Stimulated activated CD8-positive, alpha-beta memory T cell treated with anti-CD3 and anti-CD28 coated beads, Interleukin-7, amount 100 ng/mL, for 48 hours (primary cell): ENCODE data around the gene PTBP3.
"Not testable (repeated sequence)": the region's sequence is repeated elsewhere in the genome, so short reads cannot be mapped to it uniquely, and the experiment has no call there.

Experiments
- DNase-seq, 2 donors: peaks; one replicate each; pipeline ENCODE4 v3.0.0-alpha.2; 2020; ENCODE audit warnings: low read depth in 1 of 2; ENCODE audit errors: extremely low read depth in 1 of 2

The PTBP3 gene

DNA sequence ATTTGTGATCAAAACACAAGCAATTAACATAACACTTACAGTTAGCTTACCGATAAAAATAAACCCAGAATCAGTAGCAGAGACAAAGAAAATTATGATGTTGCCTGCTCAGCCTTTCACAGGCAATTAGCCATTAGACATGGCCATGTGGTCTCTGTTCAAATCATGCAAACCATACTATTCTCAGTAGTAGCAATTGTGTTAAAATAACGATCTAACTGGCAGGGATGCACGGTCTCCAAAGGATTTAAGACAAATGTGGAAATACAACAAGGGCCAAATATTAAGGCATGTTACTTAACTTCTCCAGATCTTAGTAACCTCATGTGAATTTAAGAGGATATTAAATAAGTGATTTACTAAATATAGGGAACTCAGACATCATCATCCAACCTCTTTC, 59.5 kb downstream of the PTBP3 start:
- no peak for DNase-seq

DNA sequence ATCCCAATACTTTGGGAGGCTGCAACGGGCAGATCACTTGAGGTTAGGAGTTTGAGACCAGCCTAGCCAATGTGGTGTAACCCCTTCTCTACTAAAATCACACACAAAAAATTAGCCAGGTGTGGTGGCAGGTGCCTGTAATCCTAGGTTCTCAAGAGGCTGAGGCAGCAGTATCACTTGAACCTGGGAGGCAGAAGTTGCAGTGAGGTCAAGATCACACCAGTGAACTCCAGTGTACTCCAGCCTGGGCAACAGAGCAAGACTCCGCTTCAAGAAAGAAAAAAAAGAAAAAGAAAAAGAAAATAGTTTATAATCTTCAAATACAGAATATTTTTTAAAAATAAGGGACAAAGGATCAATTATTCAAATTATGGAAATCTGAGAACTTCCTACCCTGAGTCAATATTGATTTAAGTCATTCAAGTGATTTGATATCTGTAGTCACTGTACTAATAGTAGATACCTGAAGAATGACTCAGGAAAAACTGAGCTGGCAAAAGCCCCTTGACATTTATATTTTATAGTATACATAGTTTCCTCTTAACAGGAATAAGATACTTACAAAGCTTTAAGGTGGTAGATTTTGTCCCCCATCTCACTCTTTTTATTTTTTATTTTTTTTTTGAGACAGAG, 61.8 kb downstream of the PTBP3 start:
- DNase-seq = no peak

DNA sequence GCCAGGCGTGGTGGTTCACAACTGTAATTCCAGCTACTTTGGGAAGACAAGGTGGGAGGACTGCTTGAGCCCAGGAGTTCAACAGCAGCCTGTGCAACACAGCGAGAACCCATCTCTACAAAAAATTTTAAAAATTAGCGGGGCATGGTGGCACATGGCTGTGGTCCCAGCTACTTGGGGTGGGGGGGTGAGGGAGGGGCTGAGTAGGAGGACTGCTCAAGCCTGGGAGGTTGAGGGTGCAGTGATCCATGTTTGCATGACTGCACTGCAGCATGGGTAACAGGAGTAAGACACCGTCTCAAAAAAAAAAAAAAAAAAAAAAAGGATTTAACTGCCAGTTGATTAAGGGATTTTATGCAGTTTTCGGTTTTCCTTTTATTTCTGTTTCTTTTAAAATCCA, 65.0 kb downstream of the PTBP3 start:
- no peak for DNase-seq

DNA sequence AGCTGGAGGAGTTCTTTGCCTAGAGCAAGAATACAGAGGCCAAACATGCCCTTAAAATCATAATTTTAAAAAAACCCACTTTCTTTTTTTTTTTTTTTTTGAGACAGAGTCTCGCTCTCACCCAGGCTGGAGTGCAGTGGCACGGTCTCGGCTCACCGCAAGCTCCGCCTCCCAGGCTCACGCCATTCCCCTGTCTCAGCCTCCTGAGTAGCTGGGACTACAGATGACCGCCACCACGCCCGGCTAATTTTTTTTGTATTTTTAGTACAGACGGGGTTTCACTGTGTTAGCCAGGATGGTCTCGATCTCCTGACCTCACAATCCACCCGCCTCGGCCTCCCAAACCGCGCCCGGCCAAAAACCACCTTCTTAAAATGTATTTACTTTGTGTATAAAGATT, 66.3 kb downstream of the PTBP3 start:
- not testable (repeated sequence) for DNase-seq

DNA sequence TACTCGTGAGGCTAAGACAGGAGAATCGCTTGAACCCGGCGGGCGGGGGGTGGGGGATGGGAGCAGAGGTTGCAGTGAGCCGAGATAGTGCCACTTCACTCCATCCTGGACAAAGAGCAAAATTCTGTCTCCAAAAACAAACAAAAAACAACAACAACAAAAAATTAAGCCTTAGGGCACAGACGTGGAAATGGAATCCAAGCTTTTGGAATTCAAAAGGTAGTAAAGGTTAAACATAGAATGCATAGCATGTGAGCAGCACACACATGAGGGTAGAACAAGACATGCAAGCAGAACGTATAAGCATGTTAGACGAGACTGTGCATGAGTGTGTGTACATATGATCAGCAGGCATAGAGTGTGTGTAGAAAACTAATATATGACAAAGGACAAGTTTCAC, 68.0 kb downstream of the PTBP3 start:
- DNase-seq = no peak

DNA sequence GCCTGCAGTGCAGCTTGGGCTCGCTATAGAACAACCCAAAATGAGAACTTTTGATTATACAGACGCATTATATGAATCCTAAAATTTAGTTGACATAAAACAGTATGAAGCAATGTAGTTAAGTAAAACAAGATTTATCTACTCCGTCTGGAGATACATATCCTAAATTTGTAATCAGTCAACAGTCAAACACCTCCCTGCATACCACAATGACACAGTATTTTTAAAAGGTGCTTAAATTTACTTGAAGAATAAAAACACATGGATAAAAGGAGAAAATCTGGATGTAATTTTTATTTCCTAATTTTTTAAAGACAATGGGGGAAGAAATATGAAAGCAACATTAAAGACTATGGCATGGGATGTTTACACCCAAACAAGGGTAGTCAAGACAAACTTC, 70.8 kb downstream of the PTBP3 start:
- no peak for DNase-seq

DNA sequence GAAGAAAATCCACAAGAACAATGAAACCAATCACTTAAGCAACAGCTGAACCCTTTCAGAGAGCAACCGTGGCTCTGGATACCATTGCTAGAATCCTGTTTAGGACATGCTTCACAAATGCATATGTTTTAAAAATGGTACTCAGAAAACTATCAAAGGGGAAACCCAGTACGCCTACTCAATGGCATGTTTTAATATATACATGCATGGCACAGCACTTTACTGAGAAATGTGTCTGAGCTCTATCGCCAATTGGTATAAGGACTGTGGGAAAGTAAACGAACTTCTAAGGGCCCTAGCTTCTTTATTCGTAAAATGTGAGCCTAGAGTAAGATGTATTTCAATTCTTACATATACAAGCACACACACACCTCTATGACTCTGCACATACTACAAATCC, 72.3 kb downstream of the PTBP3 start:
- no peak for DNase-seq

DNA sequence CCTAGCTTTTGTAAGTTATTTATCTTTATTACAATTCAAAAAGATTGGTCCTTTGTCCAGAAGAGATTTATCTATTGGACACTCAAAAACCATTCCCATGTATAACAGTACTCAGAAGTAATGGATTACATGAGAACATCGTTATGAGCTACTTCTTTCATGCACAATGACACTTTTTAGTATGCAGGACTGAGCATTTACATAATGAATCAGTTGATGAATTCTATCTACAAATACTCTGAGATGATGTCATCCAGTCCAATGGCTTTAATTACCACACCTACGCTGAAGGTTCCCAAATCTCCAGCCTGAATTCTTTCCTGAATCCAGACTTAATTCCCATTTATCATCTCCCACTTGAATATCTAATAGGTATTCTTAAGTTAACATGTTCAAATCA, 75.3 kb downstream of the PTBP3 start:
- no peak for DNase-seq

DNA sequence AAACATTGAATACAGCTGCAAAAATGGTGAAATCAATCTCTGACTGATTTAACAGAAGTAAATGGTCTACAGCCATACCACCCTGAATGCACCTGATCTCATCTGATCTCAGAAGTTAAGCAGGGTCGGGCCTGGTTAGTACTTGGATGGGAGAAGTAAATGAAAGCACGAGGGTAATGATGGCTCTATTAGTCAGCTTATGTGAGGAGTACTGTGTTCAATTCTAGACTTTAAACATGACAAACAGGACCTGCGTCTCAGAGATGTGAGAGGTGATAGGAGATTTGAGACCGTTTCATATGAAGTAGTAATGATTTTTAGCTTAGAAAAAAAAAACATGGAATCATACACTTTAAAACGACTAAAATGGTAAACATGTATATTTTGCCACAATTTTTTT, 81.2 kb downstream of the PTBP3 start:
- DNase-seq = peak in 1 of 2 donors; percentile 14

DNA sequence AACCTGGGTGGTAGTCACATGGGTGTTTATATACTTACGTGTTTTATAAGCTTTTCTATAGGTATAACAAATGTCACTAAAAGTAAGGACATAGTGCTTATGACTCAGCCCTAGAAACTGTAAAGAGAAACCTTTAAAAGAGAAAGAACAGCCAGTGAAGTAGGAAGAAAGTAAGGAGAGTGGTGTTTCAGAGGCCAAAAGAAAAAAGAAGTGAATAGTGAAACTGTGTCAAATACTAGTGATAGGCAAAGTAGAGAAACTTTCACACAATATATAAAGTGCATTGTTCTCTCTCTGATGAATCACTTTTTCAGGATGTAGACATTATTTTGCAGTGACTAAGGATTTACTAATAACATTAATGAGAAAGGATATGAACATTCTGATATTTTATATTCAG, 84.1 kb downstream of the PTBP3 start:
- no peak for DNase-seq

DNA sequence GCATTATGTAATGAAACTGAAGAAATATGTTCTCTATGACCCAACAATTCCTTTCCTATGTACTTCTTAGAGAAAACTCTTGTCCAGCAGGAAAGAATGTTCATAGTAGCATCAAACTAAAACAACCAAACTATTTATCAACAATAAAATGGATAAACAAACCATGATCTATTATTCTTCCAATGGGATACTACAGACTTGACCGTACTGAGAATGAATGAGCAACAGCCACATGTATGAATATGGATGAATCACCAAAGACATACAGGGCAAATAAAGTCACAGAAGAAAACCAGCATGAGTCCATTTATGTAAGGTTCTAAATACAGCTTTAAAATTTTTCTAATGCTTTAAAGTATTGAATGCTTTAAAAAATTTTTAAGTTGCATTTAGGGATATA, 84.7 kb downstream of the PTBP3 start:
- DNase-seq = no peak

DNA sequence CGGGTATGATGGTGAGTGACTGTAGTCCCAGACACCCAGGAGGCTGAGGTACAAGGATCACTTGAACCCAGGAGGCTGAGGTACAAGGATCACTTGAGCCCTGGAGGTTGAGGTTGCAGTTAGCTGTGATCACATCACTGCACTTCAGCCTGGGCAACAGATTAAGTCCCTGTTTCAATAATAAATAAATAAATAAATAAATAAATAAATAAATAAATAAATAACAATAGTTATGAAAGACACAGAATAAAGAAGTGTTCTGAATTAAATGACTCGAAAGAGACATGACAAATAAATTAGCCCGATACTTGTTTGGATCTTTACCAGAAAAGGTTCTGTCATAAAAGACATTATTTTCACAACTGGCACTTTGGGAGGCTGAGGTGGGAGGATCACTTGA, 86.3 kb downstream of the PTBP3 start:
- no peak for DNase-seq

DNA sequence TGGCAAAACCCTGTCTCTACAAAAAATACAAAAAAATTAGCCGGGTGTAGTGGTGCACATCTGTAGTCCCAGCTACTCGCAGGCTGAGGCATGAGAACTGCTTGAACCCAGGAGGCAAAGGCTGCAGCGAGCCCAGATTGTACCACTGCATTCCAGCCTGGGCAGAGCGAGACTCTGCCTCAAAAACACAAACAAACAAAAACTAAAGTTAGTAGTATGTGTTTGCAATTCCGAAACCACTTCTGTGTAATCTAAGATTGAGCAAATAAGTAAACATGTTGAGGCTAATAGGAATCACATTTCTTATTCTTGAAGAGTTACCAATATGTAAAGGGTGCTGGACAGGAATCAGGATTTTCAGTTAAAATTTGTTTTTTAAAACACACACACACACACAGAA, 88.3 kb downstream of the PTBP3 start:
- no peak for DNase-seq

DNA sequence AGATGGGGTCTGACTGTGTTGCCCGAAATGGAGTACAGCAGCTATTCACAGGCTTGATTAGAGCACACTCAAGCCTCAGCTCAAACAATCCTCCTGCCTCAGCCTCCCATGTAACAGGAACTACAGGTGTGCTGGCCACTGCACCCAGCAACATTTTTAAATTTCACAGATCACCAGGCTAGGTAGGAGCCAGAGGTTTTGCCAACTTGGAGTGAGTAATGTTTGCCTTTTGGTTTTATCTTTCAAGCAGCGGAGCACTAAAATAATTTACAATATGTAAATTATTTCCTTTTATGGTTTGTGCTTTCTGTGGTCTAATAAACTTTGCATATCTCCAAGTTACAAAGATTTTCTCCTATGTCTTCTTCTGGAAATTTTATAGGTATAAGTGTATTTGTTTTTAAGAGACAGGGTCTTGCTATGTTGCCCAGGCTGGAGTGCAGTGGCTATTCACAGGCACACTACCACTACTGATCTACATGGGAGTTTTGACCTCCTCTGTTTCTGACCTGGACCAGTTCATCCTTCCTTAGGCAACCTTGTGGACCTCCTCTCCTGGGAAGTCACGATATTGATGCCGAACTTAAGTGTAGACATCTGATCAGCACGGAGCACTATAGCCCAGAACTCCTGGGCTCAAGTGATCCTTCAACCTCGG, 91.1 kb downstream of the PTBP3 start:
- no peak for DNase-seq

DNA sequence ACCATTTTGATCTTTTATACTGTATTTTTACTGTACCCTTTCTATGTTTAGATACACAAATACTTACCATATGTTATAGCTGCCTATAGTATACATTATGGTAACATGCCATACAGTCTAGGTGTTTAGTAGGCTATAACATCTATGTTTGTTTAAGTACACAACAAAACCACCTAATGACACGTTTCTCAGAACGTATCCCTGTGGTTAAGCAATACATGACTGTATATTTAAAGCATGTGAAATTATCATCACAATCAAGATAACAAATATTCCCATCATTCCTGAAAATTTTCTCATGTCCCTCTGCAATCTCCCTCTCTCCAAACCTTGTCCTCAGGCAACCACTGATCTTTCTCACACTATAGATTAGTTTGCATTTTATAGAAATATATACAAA, 91.9 kb downstream of the PTBP3 start:
- no peak for DNase-seq

DNA sequence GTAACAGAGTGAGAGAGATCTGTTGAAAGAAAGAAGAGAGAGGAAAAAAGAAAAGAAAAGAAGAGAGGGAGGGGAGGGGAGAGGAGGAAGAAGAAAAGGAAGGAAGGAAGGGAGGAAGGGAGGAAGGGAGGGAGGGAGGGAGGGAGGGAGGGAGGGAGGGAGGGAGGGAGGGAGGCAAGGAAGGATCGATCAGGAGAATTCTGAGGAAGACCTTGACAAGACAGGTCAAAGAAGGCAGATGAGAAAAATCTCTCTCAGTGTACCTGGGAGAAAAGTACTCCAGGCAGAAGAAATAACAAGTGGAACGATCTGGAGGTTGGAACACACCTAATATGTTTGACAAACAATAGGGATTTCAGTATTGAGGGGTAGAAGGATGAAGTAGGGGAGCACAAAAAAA, 93.7 kb downstream of the PTBP3 start:
- DNase-seq = no peak

DNA sequence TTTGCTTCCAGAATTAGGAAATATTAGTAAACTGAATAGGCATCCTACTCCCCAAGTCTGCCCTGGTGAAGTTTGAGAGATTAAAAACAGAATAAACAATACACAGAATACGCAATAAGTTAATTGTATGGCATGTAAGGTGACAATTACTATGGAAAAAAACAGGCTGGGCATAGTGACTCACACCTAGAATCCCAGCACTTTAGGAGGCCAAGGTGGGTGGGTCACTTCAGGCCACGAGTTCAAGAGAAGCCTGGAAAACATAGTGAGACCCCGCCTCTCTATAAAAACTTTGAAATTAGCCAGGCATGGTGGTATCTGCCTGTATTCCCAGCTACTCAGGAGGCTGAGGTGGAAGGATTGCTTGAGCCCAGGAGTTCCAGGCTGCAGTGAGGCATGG, 94.1 kb downstream of the PTBP3 start:
- no peak for DNase-seq

DNA sequence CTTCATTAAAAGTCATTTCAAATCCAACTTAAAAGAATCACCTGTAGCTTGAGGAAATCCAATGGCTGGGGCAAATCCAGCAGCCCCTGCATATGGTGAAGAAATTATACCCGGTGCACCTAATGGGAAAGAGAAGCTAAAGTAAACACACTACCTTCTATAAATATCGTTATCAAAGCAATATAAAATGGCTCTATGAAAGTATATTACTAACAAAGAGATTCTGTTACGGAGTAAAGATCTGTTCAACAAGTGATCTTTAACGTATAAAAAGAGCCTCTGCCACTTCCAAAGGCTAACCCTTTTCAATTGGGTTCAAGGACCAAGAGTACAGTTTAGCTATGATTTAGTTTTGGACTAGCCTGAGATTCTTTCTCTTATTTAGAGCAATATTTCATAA, 98.6 kb downstream of the PTBP3 start:
- DNase-seq = no peak

DNA sequence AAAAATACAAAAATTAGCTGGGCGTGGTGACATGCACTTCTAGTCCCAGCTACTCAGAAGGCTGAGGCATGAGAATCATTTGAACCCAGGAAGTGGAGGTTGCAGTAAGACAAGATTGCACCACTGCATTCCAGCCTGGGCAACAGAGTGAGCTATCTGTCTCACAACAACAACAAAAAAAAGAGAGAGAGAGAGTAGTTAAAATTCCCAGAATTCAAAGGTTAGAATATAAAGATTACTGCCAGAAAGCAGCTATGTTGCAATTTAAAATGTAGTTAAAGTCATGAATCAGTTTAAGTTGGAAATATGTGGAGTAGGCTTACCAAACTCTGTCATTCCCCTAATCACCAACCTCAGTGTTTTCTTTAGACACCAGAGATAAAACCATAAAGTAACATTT, 99.7 kb downstream of the PTBP3 start:
- DNase-seq = no peak

DNA sequence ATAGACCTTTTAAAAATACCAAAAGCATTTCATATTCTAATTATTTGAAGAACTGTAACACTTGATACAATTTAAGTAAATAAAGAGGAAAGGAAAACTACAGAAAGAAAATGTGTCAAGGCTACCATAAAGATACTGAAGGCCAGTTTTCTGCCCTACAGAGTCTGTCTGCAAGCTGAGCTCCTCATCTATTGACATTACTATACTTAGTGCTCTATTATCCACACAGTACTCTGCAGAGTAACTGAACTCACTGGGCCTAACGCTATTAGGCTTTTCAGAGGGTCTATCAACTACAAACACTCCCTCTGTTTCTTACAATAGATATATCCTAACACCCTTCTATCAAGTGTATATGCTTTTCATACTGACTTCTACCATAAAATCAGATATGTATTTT, 101.2 kb downstream of the PTBP3 start:
- DNase-seq = no peak

DNA sequence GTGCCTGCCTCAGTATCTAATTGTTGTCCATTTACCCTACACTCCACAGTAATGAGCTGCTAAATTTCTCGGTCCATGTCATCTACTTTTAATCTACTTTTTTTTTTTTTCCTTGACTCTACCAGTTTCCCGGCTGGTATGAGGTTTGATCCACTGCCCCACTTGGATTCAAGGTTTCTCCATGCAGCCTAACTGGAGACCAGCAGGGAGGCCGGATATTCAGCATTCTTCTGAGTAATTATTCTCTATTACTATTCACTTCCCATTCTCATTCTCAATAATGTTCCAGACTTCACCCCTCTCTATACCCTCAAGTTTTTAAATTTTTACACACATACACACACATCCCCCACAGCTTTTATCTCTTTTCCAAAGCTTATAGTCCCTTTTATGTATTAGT, 107.3 kb downstream of the PTBP3 start:
- DNase-seq = no peak

DNA sequence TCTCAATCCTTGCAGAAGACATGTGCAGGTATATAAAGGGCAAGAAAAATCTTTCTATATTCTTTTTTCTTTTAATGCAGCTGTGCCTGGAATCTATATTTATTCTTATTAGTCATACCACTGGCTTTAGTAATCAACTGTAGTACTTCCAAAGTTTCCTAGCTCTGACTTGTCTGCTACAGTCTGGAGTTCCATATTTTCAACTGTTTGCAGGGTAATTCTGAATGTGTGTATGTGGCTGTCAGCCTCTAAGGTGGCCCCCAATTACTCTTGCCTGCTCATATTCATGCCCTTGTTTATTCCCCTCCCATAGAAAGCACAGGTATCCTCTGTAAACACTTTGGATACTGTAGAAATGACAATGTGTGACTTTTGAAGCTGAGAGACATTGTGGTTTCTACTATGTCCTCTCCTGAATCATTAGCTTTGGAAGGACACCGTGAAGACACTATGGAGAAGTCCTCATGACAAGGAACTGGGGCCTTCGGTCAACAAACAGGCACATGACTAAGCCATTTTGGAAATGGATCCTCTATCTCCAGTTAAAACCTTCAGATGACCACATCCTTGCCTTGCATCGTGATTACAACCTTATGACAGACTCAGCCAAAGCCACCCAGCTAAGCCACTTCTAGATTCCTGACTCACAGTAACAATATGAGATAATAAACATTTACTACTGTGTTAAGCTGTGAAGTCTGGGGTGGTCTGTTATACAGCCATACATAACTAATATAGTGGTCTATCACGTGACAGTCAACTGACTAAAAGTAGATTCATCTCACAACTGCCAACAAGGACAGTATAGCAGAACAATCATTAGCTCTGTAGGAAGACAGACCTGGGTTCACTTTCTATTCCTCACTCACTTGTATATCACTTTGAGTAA, 108.8 kb downstream of the PTBP3 start:
- DNase-seq = no peak
